HEK293 (cell line): Measurements from ENCODE around the gene HOXB4.

ENCODE experiments used
- ATF2 ChIP-seq: fragments of 450-650 bp; formaldehyde crosslinking; IDR thresholded peaks from 2 replicates; pipeline ENCODE4 v1.5.1; 2016; ENCODE audit warnings: missing biosample characterization, missing genetic modification characterization, low read depth
- CTCF ChIP-seq: fragments of 450-650 bp; formaldehyde crosslinking; IDR thresholded peaks from 2 replicates; pipeline ENCODE4 v1.5.1; 2016; ENCODE audit warnings: missing biosample characterization, missing genetic modification characterization
- GFI1B ChIP-seq: fragments of 450-650 bp; formaldehyde crosslinking; IDR thresholded peaks from 2 replicates; pipeline ENCODE4 v1.5.1; 2016; ENCODE audit warnings: missing biosample characterization, missing genetic modification characterization
- REST ChIP-seq: fragments of 450-650 bp; formaldehyde crosslinking; IDR thresholded peaks from 2 replicates; pipeline ENCODE4 v1.5.1; 2016; ENCODE audit warnings: missing biosample characterization, missing genetic modification characterization
- SP2 ChIP-seq: fragments of 450-650 bp; formaldehyde crosslinking; IDR thresholded peaks from 2 replicates; pipeline ENCODE4 v1.5.1; 2016; ENCODE audit warnings: missing biosample characterization, missing genetic modification characterization
- TCF7L2 ChIP-seq: IDR thresholded peaks from 2 replicates; pipeline ENCODE4 v1.6.1; 2011; ENCODE audit warnings: low read depth, mild to moderate bottlenecking, inconsistent platforms, low read length, moderate library complexity, borderline replicate concordance
- ZBTB17 ChIP-seq: fragments of 450-650 bp; formaldehyde crosslinking; IDR thresholded peaks from 2 replicates; pipeline ENCODE4 v1.5.1; 2016; ENCODE audit warnings: missing biosample characterization, missing genetic modification characterization
- ZBTB49 ChIP-seq: fragments of 450-650 bp; formaldehyde crosslinking; IDR thresholded peaks from 2 replicates; pipeline ENCODE4 v1.5.1; 2016; ENCODE audit warnings: missing biosample characterization, missing genetic modification characterization, low read depth
- ZFP3 ChIP-seq: fragments of 450-650 bp; formaldehyde crosslinking; IDR thresholded peaks from 2 replicates; pipeline ENCODE4 v1.5.1; 2016; ENCODE audit warnings: low read depth, missing biosample characterization, missing genetic modification characterization
- ZNF19 ChIP-seq: fragments of 450-650 bp; formaldehyde crosslinking; IDR thresholded peaks from 2 replicates; pipeline ENCODE4; 2016; ENCODE audit warnings: missing biosample characterization, missing genetic modification characterization, low read depth
- ZNF514 ChIP-seq: fragments of 450-650 bp; formaldehyde crosslinking; IDR thresholded peaks from 2 replicates; pipeline ENCODE4 v1.5.1; 2016; ENCODE audit warnings: missing biosample characterization, missing genetic modification characterization
- ZNF76 ChIP-seq: fragments of 450-650 bp; formaldehyde crosslinking; IDR thresholded peaks from 2 replicates; pipeline ENCODE4; 2016; ENCODE audit warnings: low read depth, missing biosample characterization, missing genetic modification characterization, borderline replicate concordance
- ZNF792 ChIP-seq: fragments of 450-650 bp; formaldehyde crosslinking; IDR thresholded peaks from 2 replicates; pipeline ENCODE4 v1.5.1; 2016; ENCODE audit warnings: missing biosample characterization, missing genetic modification characterization

- TF ChIP-seq CTCF (no peak), ZNF76 (no peak), ZFP3 (tag by site-specific recombination) (no peak), ATF2 (tag by site-specific recombination) (no peak), SP2 (tag by site-specific recombination) (no peak), ZBTB17 (tag by site-specific recombination) (no peak), GFI1B (no peak), ZBTB49 (tag by site-specific recombination) (no peak), TCF7L2 (0 out of 2 replicates have a peak, but pooled peaks have one; percentile 11), REST (tag by site-specific recombination) (no peak), ZNF514 (tag by site-specific recombination) (no peak), ZNF792 (tag by site-specific recombination) (no peak), ZNF19 (no peak)
Measured at GRCh38 chr17:48586355-48587258, 8.5 kb upstream of the HOXB4 start.
